ENCODE measurements around the gene FZD10. TPM values are rescaled to one million over a fixed set of nuclear protein-coding genes. Genes with fewer than 3 reads are reported as not detected.

FZD10 gene
- total RNA-seq, 3 donors from 2014 or later, result 0.14 to 0.48 (median 0.35) TPM

- TF ChIP-seq, protein P1, sequence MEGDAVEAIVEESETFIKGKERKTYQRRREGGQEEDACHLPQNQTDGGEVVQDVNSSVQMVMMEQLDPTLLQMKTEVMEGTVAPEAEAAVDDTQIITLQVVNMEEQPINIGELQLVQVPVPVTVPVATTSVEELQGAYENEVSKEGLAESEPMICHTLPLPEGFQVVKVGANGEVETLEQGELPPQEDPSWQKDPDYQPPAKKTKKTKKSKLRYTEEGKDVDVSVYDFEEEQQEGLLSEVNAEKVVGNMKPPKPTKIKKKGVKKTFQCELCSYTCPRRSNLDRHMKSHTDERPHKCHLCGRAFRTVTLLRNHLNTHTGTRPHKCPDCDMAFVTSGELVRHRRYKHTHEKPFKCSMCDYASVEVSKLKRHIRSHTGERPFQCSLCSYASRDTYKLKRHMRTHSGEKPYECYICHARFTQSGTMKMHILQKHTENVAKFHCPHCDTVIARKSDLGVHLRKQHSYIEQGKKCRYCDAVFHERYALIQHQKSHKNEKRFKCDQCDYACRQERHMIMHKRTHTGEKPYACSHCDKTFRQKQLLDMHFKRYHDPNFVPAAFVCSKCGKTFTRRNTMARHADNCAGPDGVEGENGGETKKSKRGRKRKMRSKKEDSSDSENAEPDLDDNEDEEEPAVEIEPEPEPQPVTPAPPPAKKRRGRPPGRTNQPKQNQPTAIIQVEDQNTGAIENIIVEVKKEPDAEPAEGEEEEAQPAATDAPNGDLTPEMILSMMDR (IDR thresholded peaks at IDR 0.05), result no peak
- Histone ChIP-seq H3K4me3 (no peak overlapping the region), H3K9me3 (no peaks in the 10 kb centered on the region), H3K36me3 (ENCODE audit: low read depth) (no peaks in the 10 kb centered on the region), H3K4me1 (ENCODE audit: low read depth) (no peaks in the 10 kb centered on the region)
- no peak for ATAC-seq
- DNase-seq, result no peak
- intact Hi-C loops (cut with DNase I, micrococcal nuclease), result no loop called here
These were observed 16.0 kb downstream of the FZD10 start for GRCh38 chr12:130178282-130178681.

DNA sequence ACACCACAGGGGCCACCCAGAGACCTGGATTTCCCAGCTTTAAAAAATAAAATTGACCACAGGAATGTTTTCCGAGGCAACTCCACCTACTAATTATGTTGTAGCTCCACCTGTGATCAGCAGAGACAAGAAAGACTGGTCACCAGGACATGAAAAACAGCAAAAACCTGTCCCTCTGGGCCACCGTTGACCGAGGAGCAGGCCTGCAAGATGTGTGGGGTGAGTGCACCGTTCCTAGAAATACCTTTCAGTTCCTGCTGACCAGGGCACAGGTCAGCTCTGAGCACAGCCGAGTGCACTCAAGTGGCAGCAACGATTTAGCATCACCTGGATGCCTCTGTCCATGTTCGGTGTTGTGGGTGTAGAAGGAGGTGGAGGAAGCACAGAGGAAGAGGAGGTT lies 16.9 kb downstream of the FZD10 start:
- Histone ChIP-seq H3K9me3 (no peaks in the 10 kb centered on the region), H3K4me3 (no peak overlapping the region), H3K4me1 (ENCODE audit: low read depth) (no peaks in the 10 kb centered on the region), H3K36me3 (ENCODE audit: low read depth) (no peaks in the 10 kb centered on the region)
- DNase-seq, result no peak
- TF ChIP-seq, protein P1 (IDR thresholded peaks at IDR 0.05), result no peak
- no peak for ATAC-seq
- intact Hi-C loops (cut with DNase I, micrococcal nuclease), result no loop called here

GRCh38 chr12:130179621-130180020 lies 17.4 kb downstream of the FZD10 start:
- DNase-seq (no peak), ATAC-seq (no peak)
- intact Hi-C loops (cut with DNase I, micrococcal nuclease), result no loop called here
- Histone ChIP-seq H3K4me3 (no peak overlapping the region), H3K9me3 (no peaks in the 10 kb centered on the region), H3K4me1 (ENCODE audit: low read depth) (no peaks in the 10 kb centered on the region), H3K36me3 (ENCODE audit: low read depth) (no peaks in the 10 kb centered on the region)
- TF ChIP-seq, protein P1 (IDR thresholded peaks at IDR 0.05), result no peak

- no peak for DNase-seq
- no peaks in the 10 kb centered on the region for H3K36me3 ChIP-seq (ENCODE audit: low read depth)
- H3K9me3 ChIP-seq, result no peaks in the 10 kb centered on the region
- TF ChIP-seq, protein P1 (IDR thresholded peaks at IDR 0.05), result no peak
- intact Hi-C loops (cut with DNase I, micrococcal nuclease), result no loop called here
- ATAC-seq, result no peak
- no peak overlapping the region for H3K4me3 ChIP-seq
- no peaks in the 10 kb centered on the region for H3K4me1 ChIP-seq (ENCODE audit: low read depth)
These were observed 18.9 kb downstream of the FZD10 start for GRCh38 chr12:130181211-130181610.

- no peaks in the 10 kb centered on the region for H3K9me3 ChIP-seq
- TF ChIP-seq, protein P1 (IDR thresholded peaks at IDR 0.05), result no peak
- ATAC-seq (no peak), DNase-seq (no peak)
- intact Hi-C loops (cut with DNase I, micrococcal nuclease), result no loop called here
- H3K4me1 ChIP-seq (ENCODE audit: low read depth), result no peaks in the 10 kb centered on the region
- no peaks in the 10 kb centered on the region for H3K36me3 ChIP-seq (ENCODE audit: low read depth)
- H3K4me3 ChIP-seq, result no peak overlapping the region
These were observed 21.5 kb downstream of the FZD10 start for GRCh38 chr12:130183585-130184370.
